DND-41 (cell line): ENCODE results near the gene PPP1R17.

ENCODE experiments used
- ATAC-seq: fragments of 200-7000 bp; cut with Tn5 transposase; 3 replicates; pipeline ENCODE4 v1.9.1; 2021; ENCODE audit warnings: low read depth; ENCODE audit not compliant: insufficient read depth
- DNase-seq: peaks from one replicate; pipeline ENCODE4 v3.0.0-alpha.2; 2020
- H2AFZ ChIP-seq: 2 replicates; pipeline ENCODE4 v1.6.0; 2012; ENCODE audit warnings: low read depth, low read length
- H3K27ac ChIP-seq: 2 replicates; pipeline ENCODE4 v1.5.1; 2012; ENCODE audit warnings: low read length, inconsistent platforms
- H3K27me3 ChIP-seq: fragments of 200-600 bp; sonication (generic); 2 replicates; pipeline ENCODE4 v1.6.0; 2012; ENCODE audit warnings: low read length, mild to moderate bottlenecking, inconsistent platforms; ENCODE audit not compliant: insufficient read depth, poor library complexity
- H3K36me3 ChIP-seq: 2 replicates; pipeline ENCODE4 v1.5.1; 2012; ENCODE audit warnings: low read length, inconsistent platforms; ENCODE audit not compliant: insufficient read depth
- H3K4me1 ChIP-seq: 2 replicates; pipeline ENCODE4 v1.5.1; 2012; ENCODE audit warnings: mild to moderate bottlenecking, low read length; ENCODE audit not compliant: insufficient read depth
- H3K4me2 ChIP-seq: 2 replicates; pipeline ENCODE4 v1.6.0; 2012; ENCODE audit warnings: mild to moderate bottlenecking, moderate library complexity, low read length, inconsistent platforms; ENCODE audit not compliant: insufficient read depth
- H3K4me3 ChIP-seq, 2 experiments: fragments of 200-600 bp in 1 of 2; shearing (Covaris generic) in 1 of 2; 2 replicates each; pipeline ENCODE4 v1.5.1; 2012 to 2016; ENCODE audit warnings: inconsistent platforms in 2 of 2, low read length in 2 of 2, mild to moderate bottlenecking in 2 of 2, low read depth in 1 of 2, moderate library complexity in 1 of 2
- H3K79me2 ChIP-seq: 2 replicates; pipeline ENCODE4 v1.6.0; 2012; ENCODE audit warnings: low read length, inconsistent platforms; ENCODE audit not compliant: insufficient read depth
- H3K9ac ChIP-seq: 2 replicates; pipeline ENCODE4 v1.6.0; 2012; ENCODE audit warnings: low read depth, mild to moderate bottlenecking, inconsistent platforms, low read length, moderate library complexity
- H3K9me3 ChIP-seq: 2 replicates; pipeline ENCODE4 v1.5.1; 2012; ENCODE audit warnings: low read length, moderate library complexity, mild to moderate bottlenecking, inconsistent platforms; ENCODE audit not compliant: insufficient read depth, severe bottlenecking
- H4K20me1 ChIP-seq: 2 replicates; pipeline ENCODE4 v1.6.0; 2012; ENCODE audit warnings: low read length; ENCODE audit not compliant: insufficient read depth
- EZH2 ChIP-seq: IDR thresholded peaks from 3 replicates; pipeline ENCODE4 v1.6.1; 2012; ENCODE audit warnings: borderline replicate concordance, low read depth, mild to moderate bottlenecking, moderate library complexity, low read length, inconsistent platforms; ENCODE audit not compliant: severe bottlenecking
- TF ChIP-seq, protein P1 (sequence below): IDR thresholded peaks from 2 replicates; pipeline ENCODE4 v1.5.1; 2012; ENCODE audit warnings: borderline replicate concordance, low read length, moderate library complexity, mild to moderate bottlenecking; ENCODE audit not compliant: poor library complexity, severe bottlenecking; ENCODE audit errors: extremely low read depth

PPP1R17 gene

DNA sequence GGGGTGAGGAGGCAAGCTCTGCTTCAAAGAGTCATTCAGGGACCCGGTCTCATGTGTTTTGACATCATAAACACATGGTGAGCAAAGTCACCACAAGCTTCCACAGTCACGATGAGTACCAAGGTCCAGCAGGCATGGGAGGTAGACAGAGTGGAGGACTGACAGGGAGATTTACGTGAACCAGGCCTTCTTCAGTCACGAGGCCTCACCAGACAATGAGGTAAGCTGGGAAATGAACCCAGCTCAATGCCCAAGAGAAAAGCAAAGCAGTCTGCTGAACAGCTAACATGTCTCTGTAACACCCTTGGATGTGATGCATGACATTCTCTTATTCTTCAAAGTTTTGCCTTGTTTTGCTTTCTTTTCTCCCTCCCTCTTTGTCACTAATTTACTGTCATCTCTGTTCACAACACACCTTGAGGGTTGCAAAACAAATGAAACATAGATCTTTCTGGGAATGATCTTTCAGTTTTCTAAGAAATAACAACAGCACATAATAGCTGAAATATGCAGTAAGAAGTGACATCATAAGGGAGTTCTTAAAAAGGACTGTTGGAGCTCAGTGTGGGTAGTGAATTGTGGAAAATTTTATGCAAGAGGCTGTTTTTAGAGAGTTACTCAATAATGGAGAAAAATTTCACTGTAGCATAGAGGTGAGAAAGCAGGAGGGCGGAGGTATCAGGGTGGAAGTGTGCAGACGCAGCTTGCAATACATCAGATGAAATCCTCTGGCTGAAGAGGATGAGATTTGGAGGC, 9.0 kb downstream of the PPP1R17 start:
- no peak for ATAC-seq
- H3K27ac ChIP-seq: no peak overlapping the region
- no peak overlapping the region for H2AFZ ChIP-seq
- H3K36me3 ChIP-seq: no peaks in the 10 kb centered on the region
- no peak overlapping the region for H3K4me2 ChIP-seq
- H3K9ac ChIP-seq: no peak overlapping the region
- H3K27me3 ChIP-seq: peaks cover 16% of the 10 kb centered on the region
- no peaks in the 10 kb centered on the region for H4K20me1 ChIP-seq
- DNase-seq: no peak
- H3K4me1 ChIP-seq: no peaks in the 10 kb centered on the region
- H3K79me2 ChIP-seq: no peaks in the 10 kb centered on the region
- no peaks in the 10 kb centered on the region for H3K9me3 ChIP-seq
- no peak for TF ChIP-seq EZH2
- TF ChIP-seq, protein P1, sequence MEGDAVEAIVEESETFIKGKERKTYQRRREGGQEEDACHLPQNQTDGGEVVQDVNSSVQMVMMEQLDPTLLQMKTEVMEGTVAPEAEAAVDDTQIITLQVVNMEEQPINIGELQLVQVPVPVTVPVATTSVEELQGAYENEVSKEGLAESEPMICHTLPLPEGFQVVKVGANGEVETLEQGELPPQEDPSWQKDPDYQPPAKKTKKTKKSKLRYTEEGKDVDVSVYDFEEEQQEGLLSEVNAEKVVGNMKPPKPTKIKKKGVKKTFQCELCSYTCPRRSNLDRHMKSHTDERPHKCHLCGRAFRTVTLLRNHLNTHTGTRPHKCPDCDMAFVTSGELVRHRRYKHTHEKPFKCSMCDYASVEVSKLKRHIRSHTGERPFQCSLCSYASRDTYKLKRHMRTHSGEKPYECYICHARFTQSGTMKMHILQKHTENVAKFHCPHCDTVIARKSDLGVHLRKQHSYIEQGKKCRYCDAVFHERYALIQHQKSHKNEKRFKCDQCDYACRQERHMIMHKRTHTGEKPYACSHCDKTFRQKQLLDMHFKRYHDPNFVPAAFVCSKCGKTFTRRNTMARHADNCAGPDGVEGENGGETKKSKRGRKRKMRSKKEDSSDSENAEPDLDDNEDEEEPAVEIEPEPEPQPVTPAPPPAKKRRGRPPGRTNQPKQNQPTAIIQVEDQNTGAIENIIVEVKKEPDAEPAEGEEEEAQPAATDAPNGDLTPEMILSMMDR: no peak
- H3K4me3 ChIP-seq: no peak overlapping the region

DNA sequence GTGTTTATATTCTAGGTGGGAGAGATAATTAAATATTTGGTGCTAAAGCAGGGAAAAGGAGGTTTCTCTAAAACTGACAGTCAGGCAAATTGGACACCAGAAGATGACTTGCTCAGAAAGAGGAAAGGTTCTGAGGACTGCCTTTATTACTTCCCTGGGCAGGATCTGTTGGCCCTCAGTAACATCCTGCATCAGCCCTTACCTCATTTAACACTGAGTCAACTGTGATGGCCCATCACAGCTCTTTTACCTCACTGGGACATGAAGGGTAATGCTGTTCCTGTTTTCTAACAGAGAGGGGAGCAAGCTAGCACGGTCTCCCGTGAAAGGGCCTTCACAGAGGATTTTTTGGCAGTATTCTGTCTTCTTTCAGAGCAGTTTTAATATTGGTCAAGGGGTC, 12.0 kb downstream of the PPP1R17 start:
- no peak for ATAC-seq
- TF ChIP-seq EZH2: no peak
- TF ChIP-seq, protein P1: no peak
- Histone ChIP-seq H3K27ac (no peak overlapping the region), H3K4me2 (no peak overlapping the region), H3K9me3 (no peaks in the 10 kb centered on the region), H3K9ac (no peak overlapping the region), H2AFZ (no peak overlapping the region), H3K4me1 (no peaks in the 10 kb centered on the region), H3K36me3 (no peaks in the 10 kb centered on the region), H3K79me2 (no peaks in the 10 kb centered on the region), H3K4me3 (no peak overlapping the region), H4K20me1 (no peaks in the 10 kb centered on the region), H3K27me3 (peaks cover 16% of the 10 kb centered on the region)
- no peak for DNase-seq

DNA sequence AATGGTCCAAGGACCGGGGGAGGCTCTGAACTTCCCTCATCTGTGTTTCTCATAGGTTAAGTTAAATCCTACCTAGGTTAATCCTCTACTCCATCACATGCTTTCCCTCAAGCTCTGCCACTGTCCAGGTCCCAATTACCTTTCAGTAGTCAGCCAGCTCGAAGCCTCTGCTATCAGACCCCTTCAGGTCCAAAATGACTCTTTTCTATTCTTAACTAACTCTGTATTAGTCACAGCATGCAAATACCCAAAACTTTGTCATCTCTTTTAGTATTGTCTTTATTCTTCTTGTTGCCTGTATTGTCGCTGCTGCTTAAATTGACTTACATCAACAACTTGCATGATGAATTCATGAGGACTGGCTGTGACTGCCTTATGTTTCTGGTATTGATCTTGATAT, 15.3 kb downstream of the PPP1R17 start:
- no peak overlapping the region for H3K9ac ChIP-seq
- no peaks in the 10 kb centered on the region for H3K79me2 ChIP-seq
- H3K9me3 ChIP-seq: no peaks in the 10 kb centered on the region
- H2AFZ ChIP-seq: no peak overlapping the region
- TF ChIP-seq, protein P1: no peak
- no peak for TF ChIP-seq EZH2
- H4K20me1 ChIP-seq: no peaks in the 10 kb centered on the region
- H3K27ac ChIP-seq: no peak overlapping the region
- no peak overlapping the region for H3K4me3 ChIP-seq
- ATAC-seq: no peak
- no peak for DNase-seq
- H3K4me2 ChIP-seq: no peak overlapping the region
- no peaks in the 10 kb centered on the region for H3K36me3 ChIP-seq
- H3K4me1 ChIP-seq: no peaks in the 10 kb centered on the region
- peaks cover 3% of the 10 kb centered on the region for H3K27me3 ChIP-seq
